Upper lobe of left lung (tissue), 4 donors: ENCODE measurements around the gene CCDC178.

Experiments used
- CTCF ChIP-seq, 6 experiments: fragments of 450-650 bp in 4 of 6; fragments of 200-600 bp in 2 of 6; sonication (generic) in 2 of 6; IDR thresholded peaks; one replicate each; pipeline ENCODE4 v1.5.1; 2016 to 2019; ENCODE audit warnings: antibody characterized with exemption in 6 of 6
- POLR2A ChIP-seq, 4 donors: fragments of 450-650 bp; IDR thresholded peaks; one replicate each; pipeline ENCODE4 v1.5.1; 2016 to 2017; ENCODE audit warnings: antibody characterized with exemption in 4 of 4, mild to moderate bottlenecking in 2 of 4
- POLR2AphosphoS5 ChIP-seq, 2 donors: sonication (generic); formaldehyde crosslinking; IDR thresholded peaks; one replicate each; pipeline ENCODE4 v1.5.1; 2017; ENCODE audit warnings: antibody characterized with exemption in 2 of 2

DNA sequence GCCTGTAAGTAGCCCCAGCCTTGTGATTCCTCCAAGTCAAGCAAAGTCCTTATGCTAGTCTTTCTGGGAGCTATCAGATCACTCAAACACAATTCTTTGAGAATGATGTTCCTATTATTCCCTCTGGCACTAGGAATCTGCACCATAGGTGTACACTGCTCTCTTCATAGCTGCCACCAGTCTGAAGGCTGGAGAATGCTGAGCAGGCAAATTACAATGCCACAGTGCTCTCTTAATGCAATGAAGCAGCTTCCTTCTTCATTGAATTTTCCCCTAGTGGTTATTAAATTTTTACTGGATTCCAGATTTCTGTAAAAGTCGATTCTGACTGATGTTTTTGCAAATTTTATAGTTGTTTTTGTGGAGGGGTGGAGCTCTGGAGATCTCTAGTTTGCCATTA is 84.8 kb downstream of the CCDC178 start:
- no peak for TF ChIP-seq POLR2A (IDR thresholded peaks at IDR 0.05)
- TF ChIP-seq CTCF (IDR thresholded peaks at IDR 0.05): no peak
- no peak for TF ChIP-seq POLR2AphosphoS5 (IDR thresholded peaks at IDR 0.05)
